Measurements from ENCODE around the gene LCTL. TPM values are rescaled to one million over a fixed set of nuclear protein-coding genes. Genes with fewer than 3 reads are reported as not detected.

The LCTL gene
- total RNA-seq, 4 donors from 2014 or later: 3.3 to 12.6 (median 7.4) TPM

GRCh38 chr15:66588971-66589370, 23.2 kb upstream of the LCTL start:
- Histone ChIP-seq H3K4me1 (no peaks in the 10 kb centered on the region), H3K27me3 (no peaks in the 10 kb centered on the region), H3K36me3 (no peaks in the 10 kb centered on the region), H3K27ac (no peak overlapping the region), H3K4me3 (no peak overlapping the region), H3K9me3 (no peaks in the 10 kb centered on the region)
- WGBS, 2 donors: 64 to 71% methylated on average over 8 of the region's 8 CpGs
- no peak for DNase-seq (ENCODE audit: low spot score in 2 of 2)
- TF ChIP-seq, protein P1, sequence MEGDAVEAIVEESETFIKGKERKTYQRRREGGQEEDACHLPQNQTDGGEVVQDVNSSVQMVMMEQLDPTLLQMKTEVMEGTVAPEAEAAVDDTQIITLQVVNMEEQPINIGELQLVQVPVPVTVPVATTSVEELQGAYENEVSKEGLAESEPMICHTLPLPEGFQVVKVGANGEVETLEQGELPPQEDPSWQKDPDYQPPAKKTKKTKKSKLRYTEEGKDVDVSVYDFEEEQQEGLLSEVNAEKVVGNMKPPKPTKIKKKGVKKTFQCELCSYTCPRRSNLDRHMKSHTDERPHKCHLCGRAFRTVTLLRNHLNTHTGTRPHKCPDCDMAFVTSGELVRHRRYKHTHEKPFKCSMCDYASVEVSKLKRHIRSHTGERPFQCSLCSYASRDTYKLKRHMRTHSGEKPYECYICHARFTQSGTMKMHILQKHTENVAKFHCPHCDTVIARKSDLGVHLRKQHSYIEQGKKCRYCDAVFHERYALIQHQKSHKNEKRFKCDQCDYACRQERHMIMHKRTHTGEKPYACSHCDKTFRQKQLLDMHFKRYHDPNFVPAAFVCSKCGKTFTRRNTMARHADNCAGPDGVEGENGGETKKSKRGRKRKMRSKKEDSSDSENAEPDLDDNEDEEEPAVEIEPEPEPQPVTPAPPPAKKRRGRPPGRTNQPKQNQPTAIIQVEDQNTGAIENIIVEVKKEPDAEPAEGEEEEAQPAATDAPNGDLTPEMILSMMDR (IDR thresholded peaks at IDR 0.05): no peak
- TF ChIP-seq EP300 (IDR thresholded peaks at IDR 0.05) (no peak), POLR2A (IDR thresholded peaks at IDR 0.05) (no peak)

DNA sequence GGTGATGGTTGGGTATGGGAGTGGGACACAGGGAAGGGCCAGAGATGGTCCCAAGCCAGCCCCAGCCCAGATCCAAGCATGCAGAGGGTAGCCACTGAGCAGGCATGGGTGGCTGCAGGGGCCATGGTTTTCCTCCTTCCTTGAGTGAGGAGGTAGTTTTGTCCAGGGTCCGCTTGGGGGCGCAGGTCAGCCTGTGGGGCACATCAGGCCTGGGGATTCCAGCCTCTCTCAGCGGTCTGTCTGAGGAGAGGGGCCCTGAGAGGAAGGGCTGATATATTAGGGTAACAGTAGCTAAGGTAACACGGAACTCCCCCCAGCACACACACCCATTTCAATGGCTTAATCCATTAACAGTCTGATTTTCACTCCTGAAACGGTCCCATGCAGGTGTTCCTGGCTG, 22.7 kb upstream of the LCTL start:
- Histone ChIP-seq H3K4me1 (no peaks in the 10 kb centered on the region), H3K36me3 (no peaks in the 10 kb centered on the region), H3K27me3 (no peaks in the 10 kb centered on the region), H3K27ac (no peak overlapping the region), H3K9me3 (no peaks in the 10 kb centered on the region), H3K4me3 (no peak overlapping the region)
- no peak for TF ChIP-seq POLR2A (IDR thresholded peaks at IDR 0.05)
- DNase-seq (ENCODE audit: low spot score in 2 of 2): no peak
- 45 to 49% methylated on average over 5 of the region's 5 CpGs for WGBS, 2 donors

DNA sequence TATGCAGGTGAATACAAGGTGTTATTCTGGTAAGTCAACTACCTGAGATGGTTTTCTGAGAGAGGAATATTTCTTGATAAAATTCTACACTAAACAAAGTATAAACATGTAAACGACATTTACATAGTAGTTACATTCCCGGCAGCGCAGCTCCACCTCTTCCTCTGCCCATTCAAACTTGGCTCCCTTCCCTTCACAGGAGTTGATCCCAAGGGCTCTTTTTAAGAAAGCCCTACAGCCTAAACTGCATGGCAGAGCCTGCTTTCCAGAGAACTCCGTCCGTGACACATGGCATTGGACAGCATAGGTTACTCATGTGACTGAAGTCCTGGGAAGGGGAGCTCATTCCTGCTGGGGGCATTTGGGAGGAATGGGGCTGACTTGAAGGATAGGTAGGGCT, 22.0 kb upstream of the LCTL start:
- 44 to 51% methylated on average over 5 of the region's 5 CpGs for WGBS, 2 donors
- Histone ChIP-seq H3K27ac (no peak overlapping the region), H3K9me3 (no peaks in the 10 kb centered on the region), H3K36me3 (no peaks in the 10 kb centered on the region), H3K27me3 (no peaks in the 10 kb centered on the region), H3K4me3 (no peak overlapping the region), H3K4me1 (no peaks in the 10 kb centered on the region)
- no peak for DNase-seq (ENCODE audit: low spot score in 2 of 2)
- TF ChIP-seq POLR2A (IDR thresholded peaks at IDR 0.05): no peak
- TF ChIP-seq EP300 (IDR thresholded peaks at IDR 0.05): no peak
- TF ChIP-seq, protein P1 (IDR thresholded peaks at IDR 0.05): no peak

DNA sequence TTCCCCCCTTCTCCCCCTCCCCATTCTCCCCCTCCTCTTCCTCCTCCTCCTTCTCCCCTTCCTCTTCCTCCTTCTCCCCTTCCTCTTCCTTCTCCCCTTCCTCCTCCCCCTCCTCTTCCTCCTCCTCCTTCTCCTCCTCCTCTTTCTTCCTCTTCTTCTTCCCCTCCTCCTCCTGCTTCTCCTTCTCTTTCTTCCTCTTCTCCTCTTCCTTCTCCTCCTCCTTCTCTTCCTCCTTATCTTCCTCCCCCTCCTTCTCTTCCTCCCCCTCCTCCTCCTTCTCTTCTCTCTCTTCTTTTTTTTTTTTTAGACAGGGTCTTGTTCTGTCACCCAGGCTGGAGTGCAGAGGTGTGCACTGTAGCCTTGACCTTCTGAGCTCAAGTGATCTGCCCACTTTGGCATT, 21.2 kb upstream of the LCTL start:
- H3K4me1 ChIP-seq: no peaks in the 10 kb centered on the region
- no peaks in the 10 kb centered on the region for H3K9me3 ChIP-seq
- H3K36me3 ChIP-seq: no peaks in the 10 kb centered on the region
- no peak overlapping the region for H3K4me3 ChIP-seq
- TF ChIP-seq EP300 (IDR thresholded peaks at IDR 0.05) (no peak), POLR2A (IDR thresholded peaks at IDR 0.05) (no peak)
- TF ChIP-seq, protein P1 (IDR thresholded peaks at IDR 0.05): no peak
- DNase-seq (ENCODE audit: low spot score in 2 of 2): no peak
- no peaks in the 10 kb centered on the region for H3K27me3 ChIP-seq
- no peak overlapping the region for H3K27ac ChIP-seq

GRCh38 chr15:66586155-66586976, 20.6 kb upstream of the LCTL start:
- TF ChIP-seq, protein P1 (IDR thresholded peaks at IDR 0.05): no peak
- TF ChIP-seq POLR2A (IDR thresholded peaks at IDR 0.05): no peak
- TF ChIP-seq EP300 (IDR thresholded peaks at IDR 0.05): no peak
- no peak for DNase-seq (ENCODE audit: low spot score in 2 of 2)
- H3K9me3 ChIP-seq: no peaks in the 10 kb centered on the region
- no peaks in the 10 kb centered on the region for H3K4me1 ChIP-seq
- no peak overlapping the region for H3K4me3 ChIP-seq
- H3K36me3 ChIP-seq: no peaks in the 10 kb centered on the region
- no peaks in the 10 kb centered on the region for H3K27me3 ChIP-seq
- 58 to 61% methylated on average over 17 of the region's 17 CpGs for WGBS, 2 donors
- no peak overlapping the region for H3K27ac ChIP-seq
